Activated T-helper 1 cell treated with anti-CD3 and anti-CD28 coated beads, Interleukin-12 subunit alpha, Interleukin-12 subunit beta, Interleukin-2, Interleukin-4 antibody, amounts not matched to agents 30 ng/mL and 10 ng/mL and 1 ng/mL, durations not matched to agents 14 hours and 24 hours and 36 hours (primary cell): ENCODE measurements around the gene OSBP2. TPM values are rescaled to one million over a fixed set of nuclear protein-coding genes. Genes with fewer than 3 reads are reported as not detected.
"Not testable (repeated sequence)": the region's sequence is repeated elsewhere in the genome, so short reads cannot be mapped to it uniquely, and the experiment has no call there.

Experiments used
- DNase-seq: peaks from one replicate; pipeline ENCODE4 v3.0.0; 2021; ENCODE audit warnings: low spot score
- H3K27ac Mint-ChIP-seq: one replicate; pipeline ENCODE4 v1.8.0; 2021; ENCODE audit warnings: mild to moderate bottlenecking, mixed read lengths
- H3K27me3 Mint-ChIP-seq: one replicate; pipeline ENCODE4 v1.8.0; 2022; ENCODE audit warnings: mild to moderate bottlenecking, moderate library complexity, mixed read lengths; ENCODE audit not compliant: insufficient read depth
- H3K36me3 Mint-ChIP-seq: one replicate; pipeline ENCODE4 v1.8.0; 2021; ENCODE audit warnings: low read depth, mixed read lengths
- H3K4me1 Mint-ChIP-seq: one replicate; pipeline ENCODE4 v1.8.0; 2021; ENCODE audit warnings: low read depth, mixed read lengths
- H3K4me3 Mint-ChIP-seq: one replicate; pipeline ENCODE4 v1.8.0; 2021; ENCODE audit warnings: mild to moderate bottlenecking, moderate library complexity, mixed read lengths
- H3K9me3 Mint-ChIP-seq: one replicate; pipeline ENCODE4 v1.8.0; 2021; ENCODE audit warnings: mixed read lengths
- intact Hi-C: fragments of 100-400 bp; cut with micrococcal nuclease; formaldehyde crosslinking; loops from one replicate; pipeline ENCODE4 v1.15.1; 2024
- total RNA-seq: library from RNA; stranded (reverse); gene quantifications from 2 replicates; pipeline ENCODE4 v1.2.3, GENCODE V29; 2022

OSBP2 gene
- total RNA-seq, 1 donor from 2014 or later: 1.6 TPM

- H3K36me3 Mint-ChIP-seq, H3K9me3 Mint-ChIP-seq, H3K27me3 Mint-ChIP-seq, H3K4me3 Mint-ChIP-seq: not testable (repeated sequence)
- peaks cover 39% of the 10 kb centered on the region for H3K4me1 Mint-ChIP-seq
- peak; percentile 49 for DNase-seq
- intact Hi-C loops: loop anchor here (2.0 to 5.0 kb wide), 2 partner anchors 33 to 68 kb away; no protein-coding TSS in a partner anchor
- peak overlapping the region; percentile 59 for H3K27ac Mint-ChIP-seq
Observed at GRCh38 chr22:30709980-30710379, 15.3 kb downstream of the OSBP2 start.

- intact Hi-C loops: no loop called here
- H3K4me3 Mint-ChIP-seq: no peak overlapping the region
- H3K27ac Mint-ChIP-seq: no peak overlapping the region
- H3K27me3 Mint-ChIP-seq: no peaks in the 10 kb centered on the region
- peaks cover 23% of the 10 kb centered on the region for H3K4me1 Mint-ChIP-seq
- H3K36me3 Mint-ChIP-seq: peaks cover 4% of the 10 kb centered on the region
- no peak for DNase-seq
- H3K9me3 Mint-ChIP-seq: peaks cover 4% of the 10 kb centered on the region
Observed at GRCh38 chr22:30712094-30712493, 17.4 kb downstream of the OSBP2 start.

- Mint-ChIP-seq H3K27ac (no peak overlapping the region), H3K4me3 (no peak overlapping the region), H3K4me1 (peaks cover 30% of the 10 kb centered on the region), H3K9me3 (peaks cover 3% of the 10 kb centered on the region), H3K27me3 (no peaks in the 10 kb centered on the region), H3K36me3 (peaks cover 4% of the 10 kb centered on the region)
- no peak for DNase-seq
- intact Hi-C loops: no loop called here
Observed at GRCh38 chr22:30714062-30714461, 19.4 kb downstream of the OSBP2 start.

GRCh38 chr22:30717331-30717921, 22.8 kb downstream of the OSBP2 start:
- intact Hi-C loops: no loop called here
- H3K9me3 Mint-ChIP-seq: no peaks in the 10 kb centered on the region
- DNase-seq: no peak
- H3K27ac Mint-ChIP-seq: peak overlapping the region; percentile 48
- peaks cover 13% of the 10 kb centered on the region for H3K4me1 Mint-ChIP-seq
- H3K27me3 Mint-ChIP-seq: peaks cover under 1% of the 10 kb centered on the region
- no peak overlapping the region for H3K4me3 Mint-ChIP-seq
- peaks cover 5% of the 10 kb centered on the region for H3K36me3 Mint-ChIP-seq

GRCh38 chr22:30717952-30718351, 23.3 kb downstream of the OSBP2 start:
- peak overlapping the region; percentile 48 for H3K27ac Mint-ChIP-seq
- H3K4me3 Mint-ChIP-seq: no peak overlapping the region
- peaks cover 2% of the 10 kb centered on the region for H3K27me3 Mint-ChIP-seq
- H3K4me1 Mint-ChIP-seq: peaks cover 9% of the 10 kb centered on the region
- H3K36me3 Mint-ChIP-seq: peaks cover 5% of the 10 kb centered on the region
- DNase-seq: no peak
- no peaks in the 10 kb centered on the region for H3K9me3 Mint-ChIP-seq
- intact Hi-C loops: no loop called here

- Mint-ChIP-seq H3K4me1 (peaks cover 9% of the 10 kb centered on the region), H3K27me3 (peaks cover 2% of the 10 kb centered on the region), H3K4me3 (no peak overlapping the region), H3K36me3 (peaks cover 5% of the 10 kb centered on the region), H3K9me3 (no peaks in the 10 kb centered on the region), H3K27ac (no peak overlapping the region)
- intact Hi-C loops: no loop called here
- no peak for DNase-seq
Observed at GRCh38 chr22:30718491-30718890, 23.8 kb downstream of the OSBP2 start.

GRCh38 chr22:30718938-30719337, 24.3 kb downstream of the OSBP2 start:
- Mint-ChIP-seq H3K36me3 (peaks cover 5% of the 10 kb centered on the region), H3K4me1 (peaks cover 9% of the 10 kb centered on the region), H3K27ac (no peak overlapping the region), H3K27me3 (peaks cover 2% of the 10 kb centered on the region), H3K9me3 (no peaks in the 10 kb centered on the region), H3K4me3 (no peak overlapping the region)
- intact Hi-C loops: no loop called here
- no peak for DNase-seq

GRCh38 chr22:30720263-30720837, 25.7 kb downstream of the OSBP2 start:
- H3K36me3 Mint-ChIP-seq: peaks cover 5% of the 10 kb centered on the region
- H3K9me3 Mint-ChIP-seq: no peaks in the 10 kb centered on the region
- H3K4me1 Mint-ChIP-seq: peaks cover 9% of the 10 kb centered on the region
- H3K4me3 Mint-ChIP-seq: no peak overlapping the region
- H3K27ac Mint-ChIP-seq: no peak overlapping the region
- H3K27me3 Mint-ChIP-seq: peaks cover 2% of the 10 kb centered on the region
- no peak for DNase-seq
- intact Hi-C loops: no loop called here

GRCh38 chr22:30721741-30722140, 27.1 kb downstream of the OSBP2 start:
- Mint-ChIP-seq H3K4me3 (no peak overlapping the region), H3K36me3 (peaks cover 4% of the 10 kb centered on the region), H3K9me3 (no peaks in the 10 kb centered on the region), H3K27me3 (peaks cover 2% of the 10 kb centered on the region), H3K27ac (no peak overlapping the region), H3K4me1 (peaks cover 9% of the 10 kb centered on the region)
- no peak for DNase-seq
- intact Hi-C loops: no loop called here

- H3K36me3 Mint-ChIP-seq: peaks cover 5% of the 10 kb centered on the region
- H3K4me3 Mint-ChIP-seq: no peak overlapping the region
- no peaks in the 10 kb centered on the region for H3K27me3 Mint-ChIP-seq
- H3K27ac Mint-ChIP-seq: no peak overlapping the region
- DNase-seq: no peak
- intact Hi-C loops: no loop called here
- no peaks in the 10 kb centered on the region for H3K9me3 Mint-ChIP-seq
- peaks cover 6% of the 10 kb centered on the region for H3K4me1 Mint-ChIP-seq
Observed at GRCh38 chr22:30728826-30729225, 34.2 kb downstream of the OSBP2 start.

- intact Hi-C loops: no loop called here
- Mint-ChIP-seq H3K27ac (no peak overlapping the region), H3K27me3 (no peaks in the 10 kb centered on the region), H3K9me3 (no peaks in the 10 kb centered on the region), H3K4me3 (no peak overlapping the region), H3K4me1 (peaks cover 6% of the 10 kb centered on the region), H3K36me3 (peaks cover 5% of the 10 kb centered on the region)
- DNase-seq: no peak
Observed at GRCh38 chr22:30731658-30732057, 37.0 kb downstream of the OSBP2 start.

- intact Hi-C loops: no loop called here
- Mint-ChIP-seq H3K27ac (no peak overlapping the region), H3K4me3 (no peak overlapping the region), H3K4me1 (peaks cover 6% of the 10 kb centered on the region), H3K9me3 (no peaks in the 10 kb centered on the region), H3K27me3 (no peaks in the 10 kb centered on the region), H3K36me3 (peaks cover 5% of the 10 kb centered on the region)
- DNase-seq: no peak
Observed at GRCh38 chr22:30732426-30732825, 37.8 kb downstream of the OSBP2 start.

- Mint-ChIP-seq H3K9me3 (no peaks in the 10 kb centered on the region), H3K4me3 (no peak overlapping the region), H3K36me3 (peaks cover 5% of the 10 kb centered on the region), H3K4me1 (peaks cover 10% of the 10 kb centered on the region), H3K27ac (no peak overlapping the region), H3K27me3 (no peaks in the 10 kb centered on the region)
- intact Hi-C loops: no loop called here
- DNase-seq: no peak
Observed at GRCh38 chr22:30733181-30733631, 38.5 kb downstream of the OSBP2 start.
